GM21381 (cell line): ENCODE results near the gene MT1A.
"Not testable (repeated sequence)": the region's sequence is repeated elsewhere in the genome, so short reads cannot be mapped to it uniquely, and the experiment has no call there.

Source experiments
- ATAC-seq: cut with Tn5 transposase; IDR thresholded peaks from one replicate; pipeline ENCODE4 v1.9.1; 2021; ENCODE audit warnings: mild to moderate bottlenecking, moderate library complexity; ENCODE audit not compliant: unreplicated experiment

The MT1A gene

GRCh38 chr16:56610017-56610608, 28.4 kb upstream of the MT1A start:
- ATAC-seq: no peak

DNA sequence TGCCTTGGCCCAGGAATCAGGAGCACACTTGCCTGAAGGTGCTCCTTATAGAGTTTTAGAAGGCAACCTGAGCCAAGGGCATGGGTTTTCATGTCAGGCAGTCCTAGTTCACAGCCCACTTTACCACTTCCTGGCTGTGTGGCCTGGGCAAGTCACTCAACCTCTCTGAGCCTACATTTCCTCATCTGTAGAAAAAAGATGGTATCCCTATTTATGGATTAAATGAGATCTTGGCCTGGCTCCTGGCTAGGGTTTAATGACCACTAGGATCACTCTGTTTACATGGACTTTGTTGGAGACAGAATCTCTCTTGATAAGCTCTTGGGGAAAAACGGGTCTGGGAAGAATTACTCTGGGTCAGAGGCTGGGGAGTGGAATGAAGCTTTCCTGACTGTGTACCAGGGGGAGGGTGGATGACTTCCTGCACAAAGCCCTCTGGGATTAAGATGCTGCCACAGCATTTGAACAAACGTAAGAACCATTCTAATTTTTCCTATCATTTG, 27.8 kb upstream of the MT1A start:
- ATAC-seq: no peak

- ATAC-seq: no peak
These were observed 27.1 kb upstream of the MT1A start for GRCh38 chr16:56611281-56611833.

DNA sequence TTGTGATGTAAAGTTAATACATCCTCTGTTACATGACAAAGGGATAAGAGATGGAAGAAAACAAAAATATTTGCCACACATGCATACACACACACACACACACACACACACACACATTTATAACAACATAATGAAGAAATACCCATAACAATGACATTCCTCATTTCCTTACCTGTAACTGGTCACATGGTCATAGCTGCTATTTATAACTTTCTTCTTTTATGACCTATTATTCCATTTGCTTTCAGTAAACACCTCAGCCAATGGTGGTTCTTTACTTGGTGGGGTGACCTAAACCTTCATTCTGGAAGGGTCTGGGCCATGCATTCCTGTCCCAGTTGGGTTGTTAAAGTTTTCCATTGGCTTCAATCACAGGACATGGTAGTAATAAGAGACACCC, 24.8 kb upstream of the MT1A start:
- ATAC-seq: no peak

- ATAC-seq: no peak
These were observed 23.9 kb upstream of the MT1A start for GRCh38 chr16:56614549-56614991.

GRCh38 chr16:56615353-56615752, 23.1 kb upstream of the MT1A start:
- ATAC-seq: no peak

- no peak for ATAC-seq
These were observed 21.8 kb upstream of the MT1A start for GRCh38 chr16:56616608-56617211.

- ATAC-seq: no peak
These were observed 21.0 kb upstream of the MT1A start for GRCh38 chr16:56617212-56618085.

DNA sequence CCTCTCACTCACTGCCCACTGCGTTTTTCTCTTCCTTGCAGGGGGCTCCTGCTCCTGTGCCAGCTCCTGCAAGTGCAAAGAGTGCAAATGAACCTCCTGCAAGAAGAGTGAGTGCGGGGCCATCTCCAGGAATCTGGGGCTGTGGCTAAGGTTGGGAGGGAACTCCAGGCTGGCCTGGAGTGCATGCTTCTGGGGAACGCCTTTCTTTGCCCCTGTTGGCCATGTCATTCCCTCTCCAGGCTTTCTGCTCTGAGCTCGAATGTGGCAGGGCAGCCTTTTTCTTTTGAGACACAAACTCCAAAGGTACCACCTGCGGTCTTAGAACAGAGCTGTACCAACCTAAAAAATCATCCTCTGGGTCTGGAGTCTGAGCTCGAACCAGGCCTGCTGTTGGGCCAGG, 20.3 kb upstream of the MT1A start:
- ATAC-seq: no peak

- no peak for ATAC-seq
These were observed 18.0 kb upstream of the MT1A start for GRCh38 chr16:56620339-56620897.

DNA sequence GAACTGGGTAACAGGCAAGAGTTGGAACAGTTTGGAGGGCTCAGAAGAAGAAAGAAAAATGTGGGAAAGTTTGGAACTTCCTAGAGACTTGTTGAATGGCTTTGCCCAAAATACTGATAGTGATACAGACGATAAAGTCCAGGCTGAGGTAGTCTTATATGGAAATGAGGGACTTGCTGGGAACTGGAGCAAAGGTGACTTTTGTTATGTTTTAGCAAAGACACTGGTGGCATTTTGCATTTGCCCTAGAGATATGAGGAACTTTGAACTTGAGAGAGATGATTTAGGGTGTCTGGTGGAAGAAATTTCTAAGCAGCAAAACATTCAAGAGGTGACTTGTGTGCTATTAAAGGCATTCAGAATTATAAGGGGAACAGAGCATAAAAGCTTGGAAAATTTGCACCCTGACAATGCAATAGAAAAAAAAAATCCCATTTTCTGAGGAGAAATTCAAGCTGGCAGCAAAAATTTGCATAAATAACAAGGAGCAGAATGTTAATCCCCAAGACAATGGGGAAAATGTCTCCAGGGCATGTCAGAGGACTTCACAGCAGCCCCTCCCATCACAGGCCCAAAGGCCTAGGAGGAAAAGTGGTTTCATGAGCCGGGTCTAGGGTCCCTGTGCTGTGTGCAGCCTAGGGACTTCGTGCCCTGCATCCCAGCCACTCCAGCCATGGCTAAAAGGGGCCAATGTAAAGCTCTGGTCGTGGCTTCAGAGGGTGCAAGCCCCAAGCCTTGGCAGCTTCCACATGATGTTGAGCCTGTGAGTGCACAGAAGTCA, 16.6 kb upstream of the MT1A start:
- not testable (repeated sequence) for ATAC-seq

- ATAC-seq: not testable (repeated sequence)
These were observed 15.3 kb upstream of the MT1A start for GRCh38 chr16:56623184-56623583.

- ATAC-seq: no peak
These were observed 14.8 kb upstream of the MT1A start for GRCh38 chr16:56623637-56624036.

GRCh38 chr16:56625140-56625942, 13.1 kb upstream of the MT1A start, which contains the start of gene MT1E:
MT1E (plus strand) TSS chr16:56625781; CDS start chr16:56625852, 71 bp downstream.
- peak; percentile 53 for ATAC-seq

DNA sequence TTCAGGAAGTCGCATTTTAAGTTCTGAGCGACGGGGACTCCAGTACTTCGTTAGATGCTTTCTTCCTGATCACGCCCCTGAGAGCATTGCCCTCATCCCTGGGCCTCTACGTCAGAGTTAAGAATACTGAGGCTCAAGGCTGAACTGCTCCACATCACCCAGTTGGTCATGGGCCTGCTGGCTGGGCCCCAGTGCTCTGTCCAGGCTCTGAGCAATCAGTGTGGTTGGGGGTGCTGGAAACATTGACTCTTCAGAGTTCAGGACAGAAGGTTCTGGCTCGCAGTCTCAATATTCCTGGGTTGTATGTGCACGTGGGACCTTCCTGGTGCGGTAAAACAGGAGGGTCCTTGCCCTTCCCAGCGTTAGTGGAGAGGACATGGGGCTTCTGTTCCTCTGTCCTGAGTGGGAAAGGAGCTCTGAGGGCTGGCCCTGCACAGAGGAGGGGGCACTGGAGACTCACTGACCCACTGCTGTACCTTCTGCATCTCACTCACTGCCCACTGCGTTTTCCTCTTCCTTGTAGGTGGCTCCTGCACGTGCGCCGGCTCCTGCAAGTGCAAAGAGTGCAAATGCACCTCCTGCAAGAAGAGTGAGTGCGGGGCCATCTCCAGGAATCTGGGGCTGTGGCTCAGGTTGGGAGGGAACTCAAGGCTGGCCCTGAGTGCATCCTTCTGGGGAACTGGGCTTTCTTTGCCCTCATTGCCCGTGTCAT, 12.4 kb upstream of the MT1A start:
- peak; percentile 5 for ATAC-seq

- ATAC-seq: no peak
These were observed 11.8 kb upstream of the MT1A start for GRCh38 chr16:56626685-56627084.

- no peak for ATAC-seq
These were observed 9.7 kb upstream of the MT1A start for GRCh38 chr16:56628486-56629350.

DNA sequence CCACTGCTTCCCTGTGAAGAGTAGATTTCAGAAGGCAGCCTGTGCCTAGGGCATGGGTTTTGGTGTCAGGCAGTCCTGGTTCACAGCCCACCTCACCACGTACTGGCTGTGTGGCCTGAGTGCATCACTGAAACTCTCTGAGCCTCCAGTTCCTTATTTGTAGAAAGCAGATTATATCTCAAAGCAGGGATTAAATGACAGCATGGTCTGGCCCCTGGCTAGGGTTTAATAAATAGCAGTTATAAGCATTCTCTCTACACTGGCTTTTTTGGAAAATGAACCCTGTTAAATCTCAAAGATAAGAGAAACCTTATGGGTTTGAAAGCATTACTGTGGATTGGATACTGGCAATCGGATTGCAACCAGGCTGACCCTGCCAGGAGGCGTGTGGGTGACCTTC, 8.9 kb upstream of the MT1A start:
- no peak for ATAC-seq
